Osteoblast (primary cell): Measurements from ENCODE around the gene SZRD1. TPM values are rescaled to one million over a fixed set of nuclear protein-coding genes. Genes with fewer than 3 reads are reported as not detected.

Source experiments
- DNase-seq: peaks from one replicate; pipeline ENCODE4 v3.0.0; 2011; ENCODE audit warnings: low spot score, mixed read lengths; ENCODE audit not compliant: insufficient read length; ENCODE audit errors: missing footprints
- H2AFZ ChIP-seq: 2 replicates; pipeline ENCODE4 v1.6.0; 2011; ENCODE audit warnings: mild to moderate bottlenecking, low read length
- H3K27ac ChIP-seq: 2 replicates; pipeline ENCODE4 v1.5.1; 2011; ENCODE audit warnings: mild to moderate bottlenecking, low read depth, low read length, moderate library complexity
- H3K27me3 ChIP-seq: 2 replicates; pipeline ENCODE4 v1.6.0; 2012; ENCODE audit warnings: mild to moderate bottlenecking, control low read depth, inconsistent platforms, low read length, moderate library complexity; ENCODE audit not compliant: insufficient read depth
- H3K36me3 ChIP-seq: 2 replicates; pipeline ENCODE4 v1.5.1; 2011; ENCODE audit warnings: mild to moderate bottlenecking, low read length, control low read depth, moderate library complexity; ENCODE audit not compliant: insufficient read depth
- H3K4me1 ChIP-seq: 2 replicates; pipeline ENCODE4 v1.5.1; 2011; ENCODE audit warnings: mild to moderate bottlenecking, low read length, control low read depth, moderate library complexity; ENCODE audit not compliant: insufficient read depth
- H3K4me2 ChIP-seq: 2 replicates; pipeline ENCODE4 v1.6.0; 2011; ENCODE audit warnings: mild to moderate bottlenecking, low read length; ENCODE audit not compliant: insufficient read depth
- H3K4me3 ChIP-seq: fragments of 200-600 bp; sonication (generic); 3 replicates; pipeline ENCODE4 v1.5.1; 2012; ENCODE audit warnings: mild to moderate bottlenecking, low read length, inconsistent platforms; ENCODE audit not compliant: insufficient read depth
- H3K79me2 ChIP-seq: 2 replicates; pipeline ENCODE4 v1.6.0; 2012; ENCODE audit warnings: mild to moderate bottlenecking, low read length, control low read depth, inconsistent platforms; ENCODE audit not compliant: insufficient read depth
- H3K9me3 ChIP-seq: 2 replicates; pipeline ENCODE4 v1.5.1; 2011; ENCODE audit warnings: low read depth, low read length, control low read depth
- H4K20me1 ChIP-seq: 2 replicates; pipeline ENCODE4 v1.6.0; 2012; ENCODE audit warnings: mild to moderate bottlenecking, low read length, control low read depth; ENCODE audit not compliant: insufficient read depth
- total RNA-seq: library from RNA; depleted of rRNA; stranded (reverse); fragments of >200 nt; gene quantifications from 2 replicates; pipeline ENCODE4 v1.2.3, GENCODE V29; 2012
- TF ChIP-seq, protein P1 (sequence below): IDR thresholded peaks from 2 replicates; pipeline ENCODE4 v1.5.1; 2011; ENCODE audit warnings: mild to moderate bottlenecking, low read depth, low read length, moderate library complexity; ENCODE audit errors: extremely low read depth

SZRD1 gene
- total RNA-seq, 1 donor = 66.2 TPM

DNA sequence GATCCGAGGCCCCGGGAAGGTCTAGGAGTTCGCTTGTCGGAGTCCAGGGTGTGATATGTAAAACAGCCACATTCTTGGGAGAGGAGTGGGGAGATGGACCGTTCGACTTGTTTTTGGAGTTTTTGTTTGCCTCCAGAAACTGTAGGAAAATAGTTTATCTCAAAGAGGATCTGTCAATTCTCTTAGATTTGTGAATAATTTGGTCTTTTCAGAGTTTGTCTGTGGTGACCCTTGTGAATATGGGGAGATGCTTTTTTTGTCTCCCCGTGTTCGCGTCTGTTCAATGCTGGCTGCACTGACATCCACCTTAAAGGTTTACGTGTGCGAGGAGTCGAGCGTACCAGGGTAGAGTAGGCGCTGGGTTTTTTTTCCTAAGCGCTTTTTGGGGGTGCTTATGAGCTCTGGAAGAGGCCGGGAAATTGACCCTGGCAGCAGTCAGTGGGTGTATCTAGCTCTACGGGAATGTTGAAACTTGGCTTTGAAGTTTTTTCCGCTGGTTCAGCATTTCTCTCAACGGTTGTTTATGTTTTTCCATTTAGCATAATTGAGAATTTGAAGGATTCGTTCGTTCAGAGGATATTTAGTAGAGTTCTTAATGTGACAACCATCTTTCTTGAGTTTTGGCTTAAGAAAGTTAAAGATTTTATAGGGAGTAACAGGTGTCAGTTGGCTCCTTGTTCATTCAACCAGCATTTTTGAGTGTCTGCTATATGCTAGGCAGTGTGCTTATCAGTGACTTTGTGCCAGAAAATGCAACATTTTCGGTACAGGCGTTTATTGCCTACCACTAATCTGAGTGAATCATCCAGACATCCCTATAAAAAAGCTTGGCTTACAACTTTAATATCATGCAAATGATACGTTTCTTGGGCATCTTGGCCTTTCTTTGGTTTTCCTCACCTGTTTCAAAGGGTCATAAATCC lies 1.2 kb downstream of the SZRD1 start:
- H3K4me3 ChIP-seq = peak overlapping the region; percentile 98
- H3K27me3 ChIP-seq = no peaks in the 10 kb centered on the region
- DNase-seq = peak; percentile 65
- no peaks in the 10 kb centered on the region for H3K9me3 ChIP-seq
- TF ChIP-seq, protein P1, sequence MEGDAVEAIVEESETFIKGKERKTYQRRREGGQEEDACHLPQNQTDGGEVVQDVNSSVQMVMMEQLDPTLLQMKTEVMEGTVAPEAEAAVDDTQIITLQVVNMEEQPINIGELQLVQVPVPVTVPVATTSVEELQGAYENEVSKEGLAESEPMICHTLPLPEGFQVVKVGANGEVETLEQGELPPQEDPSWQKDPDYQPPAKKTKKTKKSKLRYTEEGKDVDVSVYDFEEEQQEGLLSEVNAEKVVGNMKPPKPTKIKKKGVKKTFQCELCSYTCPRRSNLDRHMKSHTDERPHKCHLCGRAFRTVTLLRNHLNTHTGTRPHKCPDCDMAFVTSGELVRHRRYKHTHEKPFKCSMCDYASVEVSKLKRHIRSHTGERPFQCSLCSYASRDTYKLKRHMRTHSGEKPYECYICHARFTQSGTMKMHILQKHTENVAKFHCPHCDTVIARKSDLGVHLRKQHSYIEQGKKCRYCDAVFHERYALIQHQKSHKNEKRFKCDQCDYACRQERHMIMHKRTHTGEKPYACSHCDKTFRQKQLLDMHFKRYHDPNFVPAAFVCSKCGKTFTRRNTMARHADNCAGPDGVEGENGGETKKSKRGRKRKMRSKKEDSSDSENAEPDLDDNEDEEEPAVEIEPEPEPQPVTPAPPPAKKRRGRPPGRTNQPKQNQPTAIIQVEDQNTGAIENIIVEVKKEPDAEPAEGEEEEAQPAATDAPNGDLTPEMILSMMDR = no peak
- H3K79me2 ChIP-seq = peaks cover 56% of the 10 kb centered on the region
- peak overlapping the region; percentile 93 for H3K4me2 ChIP-seq
- peak overlapping the region; percentile 97 for H3K27ac ChIP-seq
- peak overlapping the region; percentile 89 for H2AFZ ChIP-seq
- peaks cover 6% of the 10 kb centered on the region for H3K36me3 ChIP-seq
- peaks cover 33% of the 10 kb centered on the region for H3K4me1 ChIP-seq
- H4K20me1 ChIP-seq = peaks cover 43% of the 10 kb centered on the region

- Histone ChIP-seq H3K27ac (no peak overlapping the region), H4K20me1 (peaks cover 53% of the 10 kb centered on the region), H2AFZ (no peak overlapping the region), H3K36me3 (peaks cover 6% of the 10 kb centered on the region), H3K9me3 (no peaks in the 10 kb centered on the region), H3K27me3 (no peaks in the 10 kb centered on the region), H3K4me2 (no peak overlapping the region), H3K4me3 (no peak overlapping the region), H3K4me1 (peaks cover 33% of the 10 kb centered on the region), H3K79me2 (peaks cover 70% of the 10 kb centered on the region)
- no peak for DNase-seq
- TF ChIP-seq, protein P1 = no peak
These were observed 2.8 kb downstream of the SZRD1 start for GRCh38 chr1:16369821-16370220.

DNA sequence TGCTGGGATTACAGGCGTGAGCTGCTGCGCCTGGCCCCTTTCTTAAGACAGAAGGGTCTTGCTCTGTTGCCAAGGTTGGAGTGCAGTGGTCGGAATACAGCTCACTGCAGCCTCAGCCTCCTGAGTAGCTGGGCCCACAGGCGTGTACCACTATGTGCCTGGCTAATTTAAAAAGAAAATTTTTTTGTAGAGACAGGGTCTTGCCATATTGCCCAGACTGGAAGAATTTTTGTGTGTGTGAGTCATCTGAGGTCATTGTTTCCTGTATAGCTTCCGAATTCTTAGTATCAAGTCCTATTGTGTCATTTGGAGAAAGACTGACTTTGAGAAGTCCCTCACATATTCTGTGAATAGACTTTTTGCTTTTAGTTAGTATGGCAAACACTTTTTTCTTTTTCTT lies 4.7 kb downstream of the SZRD1 start:
- H3K4me1 ChIP-seq = peaks cover 41% of the 10 kb centered on the region
- H3K9me3 ChIP-seq = no peaks in the 10 kb centered on the region
- peaks cover 6% of the 10 kb centered on the region for H3K36me3 ChIP-seq
- H3K27me3 ChIP-seq = no peaks in the 10 kb centered on the region
- H3K4me2 ChIP-seq = no peak overlapping the region
- peak overlapping the region; percentile 23 for H3K27ac ChIP-seq
- H4K20me1 ChIP-seq = peaks cover 67% of the 10 kb centered on the region
- no peak overlapping the region for H3K4me3 ChIP-seq
- TF ChIP-seq, protein P1 = no peak
- H3K79me2 ChIP-seq = peaks cover 89% of the 10 kb centered on the region
- no peak for DNase-seq
- no peak overlapping the region for H2AFZ ChIP-seq

DNA sequence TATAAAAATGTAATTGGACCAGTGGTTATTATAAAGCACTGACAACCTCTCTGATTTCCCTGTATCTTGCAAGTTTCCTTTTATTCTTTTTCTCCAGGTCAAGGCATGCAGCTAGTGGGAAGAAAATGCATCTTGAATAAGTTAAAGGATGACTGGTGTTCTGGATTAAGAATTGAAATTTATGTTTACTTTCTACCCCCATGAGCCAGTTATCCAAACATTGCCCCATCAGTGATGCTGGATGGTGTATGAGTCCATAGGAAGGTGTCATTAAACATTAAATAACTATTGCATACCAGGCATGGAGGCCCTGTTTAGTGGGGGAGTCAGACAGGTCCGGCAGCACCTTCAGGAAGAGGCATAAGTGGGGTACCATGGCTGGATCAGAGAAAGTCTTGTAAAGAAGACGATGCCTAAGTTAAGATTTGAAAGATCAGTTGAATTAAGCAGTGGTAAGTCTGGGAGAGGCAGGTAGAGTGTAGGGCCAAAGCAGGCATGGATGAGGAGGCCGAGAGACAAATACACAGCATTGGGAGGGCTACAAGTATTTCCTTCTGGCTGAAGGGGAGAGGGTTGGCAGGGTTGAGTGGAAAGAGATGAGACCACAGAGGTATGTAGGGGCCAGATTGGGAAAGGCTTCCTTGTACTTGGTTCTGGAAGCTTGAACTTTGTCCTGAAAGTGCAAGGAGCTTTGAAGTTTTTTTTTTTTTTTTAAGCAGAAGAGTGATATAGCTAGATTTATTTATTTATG lies 5.7 kb downstream of the SZRD1 start:
- peaks cover 70% of the 10 kb centered on the region for H4K20me1 ChIP-seq
- peak overlapping the region; percentile 48 for H3K27ac ChIP-seq
- no peaks in the 10 kb centered on the region for H3K9me3 ChIP-seq
- H3K4me2 ChIP-seq = peak overlapping the region; percentile 22
- no peak overlapping the region for H2AFZ ChIP-seq
- peak; percentile 55 for DNase-seq
- peaks cover 6% of the 10 kb centered on the region for H3K36me3 ChIP-seq
- H3K27me3 ChIP-seq = no peaks in the 10 kb centered on the region
- H3K4me3 ChIP-seq = no peak overlapping the region
- TF ChIP-seq, protein P1 = no peak
- H3K79me2 ChIP-seq = peaks cover 96% of the 10 kb centered on the region
- peaks cover 41% of the 10 kb centered on the region for H3K4me1 ChIP-seq
